HepG2 (cell line): ENCODE measurements around the gene SCYGR6. TPM values are rescaled to one million over a fixed set of nuclear protein-coding genes. Genes with fewer than 3 reads are reported as not detected.

Experiments
- ATF7 ChIP-seq, 2 experiments: fragments of 450-650 bp in 1 of 2; sonication (generic) in 1 of 2; formaldehyde crosslinking in 1 of 2; IDR thresholded peaks; 2 replicates each; pipeline versions ENCODE4 v1.4.0 to v1.6.1; 2016 to 2020; ENCODE audit warnings: antibody characterized with exemption in 1 of 2, mild to moderate bottlenecking in 1 of 2, missing genetic modification reagents in 1 of 2
- ETV6 ChIP-seq: sonication (generic); formaldehyde crosslinking; conservative IDR thresholded peaks from 2 replicates; pipeline ENCODE4 v1.4.0; 2020; ENCODE audit warnings: missing genetic modification reagents
- KDM5B ChIP-seq: sonication (generic); formaldehyde crosslinking; IDR thresholded peaks from 2 replicates; pipeline ENCODE4 v1.4.0; 2020; ENCODE audit warnings: missing genetic modification reagents, mild to moderate bottlenecking, borderline replicate concordance
- MIER3 ChIP-seq: IDR thresholded peaks from 2 replicates; pipeline ENCODE4 v1.6.1; 2016; ENCODE audit warnings: missing compliant biosample characterization, borderline replicate concordance
- MXD4 ChIP-seq: IDR thresholded peaks from 2 replicates; pipeline ENCODE4 v1.6.1; 2016; ENCODE audit warnings: mild to moderate bottlenecking, missing biosample characterization, missing genetic modification reagents
- PPARG ChIP-seq: conservative IDR thresholded peaks from 2 replicates; pipeline ENCODE4 v1.6.1; 2016; ENCODE audit warnings: missing biosample characterization, missing genetic modification reagents
- REL ChIP-seq: sonication (generic); formaldehyde crosslinking; conservative IDR thresholded peaks from 2 replicates; pipeline ENCODE4 v1.8.0; 2022; ENCODE audit warnings: mild to moderate bottlenecking, missing genetic modification reagents, moderate library complexity
- RFXAP ChIP-seq: sonication (generic); formaldehyde crosslinking; IDR thresholded peaks from 2 replicates; pipeline ENCODE4 v1.4.0; 2020; ENCODE audit warnings: missing genetic modification reagents, borderline replicate concordance
- TAF15 ChIP-seq: fragments of 200-400 bp; formaldehyde crosslinking; IDR thresholded peaks from one replicate; pipeline ENCODE4 v1.6.1; 2018; ENCODE audit warnings: mild to moderate bottlenecking, low read depth, low read length; ENCODE audit not compliant: poor library complexity, severe bottlenecking
- TCF7L2 ChIP-seq: IDR thresholded peaks from 2 replicates; pipeline ENCODE4 v1.6.1; 2011; ENCODE audit warnings: mild to moderate bottlenecking, low read depth, low read length, moderate library complexity
- THYN1 ChIP-seq: sonication (generic); formaldehyde crosslinking; IDR thresholded peaks from 2 replicates; pipeline ENCODE4 v1.8.1; 2023; ENCODE audit warnings: low read depth, mild to moderate bottlenecking, moderate library complexity, missing genetic modification reagents, borderline replicate concordance
- TP53 ChIP-seq: sonication (generic); formaldehyde crosslinking; conservative IDR thresholded peaks from 2 replicates; pipeline ENCODE4 v1.4.0; 2020; ENCODE audit warnings: missing genetic modification reagents
- ZFY ChIP-seq: sonication (generic); formaldehyde crosslinking; IDR thresholded peaks from 2 replicates; pipeline ENCODE4 v1.4.0; 2020; ENCODE audit warnings: missing genetic modification reagents
- ZMYM4 ChIP-seq: sonication (generic); formaldehyde crosslinking; IDR thresholded peaks from 2 replicates; pipeline ENCODE4 v1.8.1; 2023; ENCODE audit warnings: mild to moderate bottlenecking, missing genetic modification reagents
- ZNF260 ChIP-seq: sonication (generic); formaldehyde crosslinking; IDR thresholded peaks from 2 replicates; pipeline ENCODE4 v1.4.0; 2020; ENCODE audit warnings: missing genetic modification reagents, low read depth, mild to moderate bottlenecking, borderline replicate concordance
- polyA plus RNA-seq, 8 experiments: library from polyadenylated mRNA; depleted of rRNA in 3 of 8; stranded (reverse) in 7 of 8; unstranded in 1 of 8; fragments of >200 nt; fragmentation: Illumina TruSeq in 4 of 8; extraction: Trizol in 4 of 8; gene quantifications; 2 replicates each; pipeline versions ENCODE4 v1.2.1 to v1.2.3, GENCODE V29; 2011 to 2016; ENCODE audit warnings: low read depth in 4 of 8, missing spikeins in 1 of 8, mixed read lengths in 1 of 8; ENCODE audit not compliant: insufficient read depth in 1 of 8
- total RNA-seq, 5 experiments: library from RNA; depleted of rRNA; stranded (reverse); fragments of >200 nt; fragmentation: Illumina TruSeq; extraction: Trizol; gene quantifications; 2 replicates each; pipeline ENCODE4 v1.2.3, GENCODE V29; 2016; ENCODE audit warnings: low read depth in 1 of 5
- TF ChIP-seq, protein P1 (sequence below): sonication (generic); formaldehyde crosslinking; IDR thresholded peaks from 2 replicates; pipeline ENCODE4 v1.9.0; 2021; ENCODE audit warnings: missing genetic modification reagents, mild to moderate bottlenecking, borderline replicate concordance
- TF ChIP-seq, protein P2 (sequence below): IDR thresholded peaks from 2 replicates; pipeline ENCODE4 v1.6.1; 2016; ENCODE audit warnings: low read depth, missing genetic modification reagents, missing compliant biosample characterization
- TF ChIP-seq, protein P3 (sequence below): sonication (generic); formaldehyde crosslinking; IDR thresholded peaks from 2 replicates; pipeline ENCODE4 v1.5.1; 2020; ENCODE audit warnings: mild to moderate bottlenecking, missing genetic modification reagents, moderate library complexity
- TF ChIP-seq, protein P4 (sequence below), 2 experiments: sonication (generic) in 1 of 2; formaldehyde crosslinking in 1 of 2; IDR thresholded peaks; 2 replicates each; pipeline versions ENCODE4 v1.4.0 to v1.6.1; 2018 to 2020; ENCODE audit warnings: missing genetic modification reagents in 2 of 2, borderline replicate concordance in 1 of 2, low read depth in 1 of 2, mild to moderate bottlenecking in 1 of 2, missing biosample characterization in 1 of 2

The SCYGR6 gene
- total and polyA plus RNA-seq, 2 of the 13 experiments (the other 11 are each of a cell fraction or from before 2014, with no cell fraction given), result not detected

GRCh38 chr2:227766373-227766883 lies 41.9 kb upstream of the SCYGR6 start (continued):
- TF ChIP-seq, protein P1, sequence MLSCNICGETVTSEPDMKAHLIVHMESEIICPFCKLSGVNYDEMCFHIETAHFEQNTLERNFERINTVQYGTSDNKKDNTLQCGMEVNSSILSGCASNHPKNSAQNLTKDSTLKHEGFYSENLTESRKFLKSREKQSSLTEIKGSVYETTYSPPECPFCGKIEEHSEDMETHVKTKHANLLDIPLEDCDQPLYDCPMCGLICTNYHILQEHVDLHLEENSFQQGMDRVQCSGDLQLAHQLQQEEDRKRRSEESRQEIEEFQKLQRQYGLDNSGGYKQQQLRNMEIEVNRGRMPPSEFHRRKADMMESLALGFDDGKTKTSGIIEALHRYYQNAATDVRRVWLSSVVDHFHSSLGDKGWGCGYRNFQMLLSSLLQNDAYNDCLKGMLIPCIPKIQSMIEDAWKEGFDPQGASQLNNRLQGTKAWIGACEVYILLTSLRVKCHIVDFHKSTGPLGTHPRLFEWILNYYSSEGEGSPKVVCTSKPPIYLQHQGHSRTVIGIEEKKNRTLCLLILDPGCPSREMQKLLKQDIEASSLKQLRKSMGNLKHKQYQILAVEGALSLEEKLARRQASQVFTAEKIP (CRISPR knock-in tag), result no peak
- TF ChIP-seq REL (CRISPR knock-in tag) (no peak), RFXAP (no peak), ATF7 (IDR thresholded peaks at IDR 0.05) (no peak), ATF7 (CRISPR knock-in tag; IDR thresholded peaks at IDR 0.05) (no peak), TCF7L2 (no peak), MIER3 (CRISPR knock-in tag) (peak; percentile 64; the same call in 1 of the 2 replicates), ZFY (CRISPR knock-in tag) (peak; percentile 37; the same call in 1 of the 2 replicates), KDM5B (CRISPR knock-in tag) (peak; percentile 70; the same call in 1 of the 2 replicates), ZNF260 (no peak), THYN1 (CRISPR knock-in tag) (no peak), PPARG (CRISPR knock-in tag) (peak; percentile 63; the same call in 1 of the 2 replicates), TP53 (CRISPR knock-in tag) (no peak), ZMYM4 (no peak), TAF15 (no peak), MXD4 (CRISPR knock-in tag) (no peak), ETV6 (CRISPR knock-in tag) (no peak)
- TF ChIP-seq, protein P2, sequence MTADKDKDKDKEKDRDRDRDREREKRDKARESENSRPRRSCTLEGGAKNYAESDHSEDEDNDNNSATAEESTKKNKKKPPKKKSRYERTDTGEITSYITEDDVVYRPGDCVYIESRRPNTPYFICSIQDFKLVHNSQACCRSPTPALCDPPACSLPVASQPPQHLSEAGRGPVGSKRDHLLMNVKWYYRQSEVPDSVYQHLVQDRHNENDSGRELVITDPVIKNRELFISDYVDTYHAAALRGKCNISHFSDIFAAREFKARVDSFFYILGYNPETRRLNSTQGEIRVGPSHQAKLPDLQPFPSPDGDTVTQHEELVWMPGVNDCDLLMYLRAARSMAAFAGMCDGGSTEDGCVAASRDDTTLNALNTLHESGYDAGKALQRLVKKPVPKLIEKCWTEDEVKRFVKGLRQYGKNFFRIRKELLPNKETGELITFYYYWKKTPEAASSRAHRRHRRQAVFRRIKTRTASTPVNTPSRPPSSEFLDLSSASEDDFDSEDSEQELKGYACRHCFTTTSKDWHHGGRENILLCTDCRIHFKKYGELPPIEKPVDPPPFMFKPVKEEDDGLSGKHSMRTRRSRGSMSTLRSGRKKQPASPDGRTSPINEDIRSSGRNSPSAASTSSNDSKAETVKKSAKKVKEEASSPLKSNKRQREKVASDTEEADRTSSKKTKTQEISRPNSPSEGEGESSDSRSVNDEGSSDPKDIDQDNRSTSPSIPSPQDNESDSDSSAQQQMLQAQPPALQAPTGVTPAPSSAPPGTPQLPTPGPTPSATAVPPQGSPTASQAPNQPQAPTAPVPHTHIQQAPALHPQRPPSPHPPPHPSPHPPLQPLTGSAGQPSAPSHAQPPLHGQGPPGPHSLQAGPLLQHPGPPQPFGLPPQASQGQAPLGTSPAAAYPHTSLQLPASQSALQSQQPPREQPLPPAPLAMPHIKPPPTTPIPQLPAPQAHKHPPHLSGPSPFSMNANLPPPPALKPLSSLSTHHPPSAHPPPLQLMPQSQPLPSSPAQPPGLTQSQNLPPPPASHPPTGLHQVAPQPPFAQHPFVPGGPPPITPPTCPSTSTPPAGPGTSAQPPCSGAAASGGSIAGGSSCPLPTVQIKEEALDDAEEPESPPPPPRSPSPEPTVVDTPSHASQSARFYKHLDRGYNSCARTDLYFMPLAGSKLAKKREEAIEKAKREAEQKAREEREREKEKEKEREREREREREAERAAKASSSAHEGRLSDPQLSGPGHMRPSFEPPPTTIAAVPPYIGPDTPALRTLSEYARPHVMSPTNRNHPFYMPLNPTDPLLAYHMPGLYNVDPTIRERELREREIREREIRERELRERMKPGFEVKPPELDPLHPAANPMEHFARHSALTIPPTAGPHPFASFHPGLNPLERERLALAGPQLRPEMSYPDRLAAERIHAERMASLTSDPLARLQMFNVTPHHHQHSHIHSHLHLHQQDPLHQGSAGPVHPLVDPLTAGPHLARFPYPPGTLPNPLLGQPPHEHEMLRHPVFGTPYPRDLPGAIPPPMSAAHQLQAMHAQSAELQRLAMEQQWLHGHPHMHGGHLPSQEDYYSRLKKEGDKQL, result no peak
- TF ChIP-seq, protein P3, sequence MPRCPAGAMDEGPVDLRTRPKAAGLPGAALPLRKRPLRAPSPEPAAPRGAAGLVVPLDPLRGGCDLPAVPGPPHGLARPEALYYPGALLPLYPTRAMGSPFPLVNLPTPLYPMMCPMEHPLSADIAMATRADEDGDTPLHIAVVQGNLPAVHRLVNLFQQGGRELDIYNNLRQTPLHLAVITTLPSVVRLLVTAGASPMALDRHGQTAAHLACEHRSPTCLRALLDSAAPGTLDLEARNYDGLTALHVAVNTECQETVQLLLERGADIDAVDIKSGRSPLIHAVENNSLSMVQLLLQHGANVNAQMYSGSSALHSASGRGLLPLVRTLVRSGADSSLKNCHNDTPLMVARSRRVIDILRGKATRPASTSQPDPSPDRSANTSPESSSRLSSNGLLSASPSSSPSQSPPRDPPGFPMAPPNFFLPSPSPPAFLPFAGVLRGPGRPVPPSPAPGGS (CRISPR knock-in tag), result no peak
- TF ChIP-seq, protein P4, sequence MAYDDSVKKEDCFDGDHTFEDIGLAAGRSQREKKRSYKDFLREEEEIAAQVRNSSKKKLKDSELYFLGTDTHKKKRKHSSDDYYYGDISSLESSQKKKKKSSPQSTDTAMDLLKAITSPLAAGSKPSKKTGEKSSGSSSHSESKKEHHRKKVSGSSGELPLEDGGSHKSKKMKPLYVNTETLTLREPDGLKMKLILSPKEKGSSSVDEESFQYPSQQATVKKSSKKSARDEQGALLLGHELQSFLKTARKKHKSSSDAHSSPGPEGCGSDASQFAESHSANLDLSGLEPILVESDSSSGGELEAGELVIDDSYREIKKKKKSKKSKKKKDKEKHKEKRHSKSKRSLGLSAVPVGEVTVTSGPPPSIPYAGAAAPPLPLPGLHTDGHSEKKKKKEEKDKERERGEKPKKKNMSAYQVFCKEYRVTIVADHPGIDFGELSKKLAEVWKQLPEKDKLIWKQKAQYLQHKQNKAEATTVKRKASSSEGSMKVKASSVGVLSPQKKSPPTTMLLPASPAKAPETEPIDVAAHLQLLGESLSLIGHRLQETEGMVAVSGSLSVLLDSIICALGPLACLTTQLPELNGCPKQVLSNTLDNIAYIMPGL (CRISPR knock-in tag; IDR thresholded peaks at IDR 0.05; ENCODE audit: borderline replicate concordance in 1 of 2, low read depth in 1 of 2), result peak; percentile 64 to 92; a peak in 3 of 4 replicates
